OCI-LY3 (cell line): ENCODE data around the gene CD86.

Experiments used
- H2AFZ ChIP-seq: fragments of 200-600, 300-600 bp; shearing (Covaris generic); 2 replicates; pipeline ENCODE4 v1.6.0; 2014; ENCODE audit warnings: antibody characterized with exemption, low read depth, low read length
- H3K27ac ChIP-seq: fragments of 200-600, 300-600 bp; sonication (generic); 2 replicates; pipeline ENCODE4 v1.5.1; 2014; ENCODE audit warnings: mild to moderate bottlenecking, low read length, moderate library complexity, mixed read lengths
- H3K27me3 ChIP-seq: fragments of 200-600, 300-600 bp; sonication (generic); 2 replicates; pipeline ENCODE4 v1.6.1; 2014; ENCODE audit warnings: low read depth, low read length, mixed read lengths
- H3K36me3 ChIP-seq: fragments of 200-600, 300-600 bp; sonication (generic); replicated peaks from 2 replicates; pipeline ENCODE3; 2014; ENCODE audit warnings: low read depth, low read length, mixed read lengths
- H3K4me1 ChIP-seq: fragments of 300-600, 200-600 bp; sonication (generic); 2 replicates; pipeline ENCODE4 v1.6.1; 2014; ENCODE audit warnings: low read length, mixed read lengths
- H3K4me2 ChIP-seq: fragments of 200-600, 300-600 bp; sonication (generic); 2 replicates; pipeline ENCODE4 v1.6.1; 2014; ENCODE audit warnings: low read length, mixed read lengths
- H3K4me3 ChIP-seq: fragments of 300-600, 200-600 bp; sonication (generic); 2 replicates; pipeline ENCODE4 v1.5.1; 2014; ENCODE audit warnings: antibody characterized with exemption, mild to moderate bottlenecking, low read length, moderate library complexity
- H3K79me2 ChIP-seq: fragments of 300-600, 200-600 bp; shearing (Covaris generic); 2 replicates; pipeline ENCODE4 v1.6.1; 2014; ENCODE audit warnings: mild to moderate bottlenecking, low read length, mixed read lengths
- H3K9ac ChIP-seq: fragments of 300-600, 200-600 bp; shearing (Covaris generic); 2 replicates; pipeline ENCODE4 v1.6.0; 2014; ENCODE audit warnings: mild to moderate bottlenecking, low read length, moderate library complexity
- H3K9me3 ChIP-seq: fragments of 200-600, 300-600 bp; shearing (Covaris generic); 2 replicates; pipeline ENCODE4 v1.6.1; 2014; ENCODE audit warnings: low read length, mixed read lengths; ENCODE audit not compliant: insufficient read depth
- H4K20me1 ChIP-seq: fragments of 200-600, 300-600 bp; sonication (generic); 2 replicates; pipeline ENCODE4 v1.6.1; 2016; ENCODE audit warnings: low read length, mixed read lengths; ENCODE audit not compliant: insufficient read depth
- EZH2phosphoT487 ChIP-seq: fragments of 200-600 bp; shearing (Covaris generic); IDR thresholded peaks from 2 replicates; pipeline ENCODE4 v1.6.1; 2018; ENCODE audit warnings: antibody characterized with exemption, mixed run types, low read depth
- TF ChIP-seq, protein P1 (sequence below): fragments of 200-600, 300-600 bp; sonication (generic); IDR thresholded peaks from 2 replicates; pipeline ENCODE4 v1.5.1; 2014; ENCODE audit warnings: antibody characterized with exemption, low read length, low read depth

Gene CD86

DNA sequence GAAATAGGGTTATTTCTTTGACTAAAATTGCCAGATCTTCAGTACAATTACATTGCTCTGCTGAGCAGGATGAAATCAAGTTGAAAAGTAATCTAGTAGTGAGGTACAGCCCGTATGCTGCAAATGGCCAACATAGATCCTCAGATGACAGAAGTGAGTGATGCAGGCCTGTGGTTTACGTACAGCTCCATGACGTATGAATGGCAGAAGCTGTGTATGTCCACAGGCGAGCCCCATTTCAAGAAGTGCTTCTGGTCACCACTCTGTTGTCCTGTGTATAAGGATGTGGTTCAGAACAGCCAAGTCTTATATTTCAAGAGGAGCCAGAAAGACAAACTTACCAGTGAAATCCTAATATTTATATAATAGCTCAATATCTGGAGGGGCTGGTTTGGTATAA is 9.2 kb downstream of the CD86 start:
- Histone ChIP-seq H3K4me1 (peaks cover 52% of the 10 kb centered on the region), H3K4me3 (no peak overlapping the region)
- TF ChIP-seq, protein P1, sequence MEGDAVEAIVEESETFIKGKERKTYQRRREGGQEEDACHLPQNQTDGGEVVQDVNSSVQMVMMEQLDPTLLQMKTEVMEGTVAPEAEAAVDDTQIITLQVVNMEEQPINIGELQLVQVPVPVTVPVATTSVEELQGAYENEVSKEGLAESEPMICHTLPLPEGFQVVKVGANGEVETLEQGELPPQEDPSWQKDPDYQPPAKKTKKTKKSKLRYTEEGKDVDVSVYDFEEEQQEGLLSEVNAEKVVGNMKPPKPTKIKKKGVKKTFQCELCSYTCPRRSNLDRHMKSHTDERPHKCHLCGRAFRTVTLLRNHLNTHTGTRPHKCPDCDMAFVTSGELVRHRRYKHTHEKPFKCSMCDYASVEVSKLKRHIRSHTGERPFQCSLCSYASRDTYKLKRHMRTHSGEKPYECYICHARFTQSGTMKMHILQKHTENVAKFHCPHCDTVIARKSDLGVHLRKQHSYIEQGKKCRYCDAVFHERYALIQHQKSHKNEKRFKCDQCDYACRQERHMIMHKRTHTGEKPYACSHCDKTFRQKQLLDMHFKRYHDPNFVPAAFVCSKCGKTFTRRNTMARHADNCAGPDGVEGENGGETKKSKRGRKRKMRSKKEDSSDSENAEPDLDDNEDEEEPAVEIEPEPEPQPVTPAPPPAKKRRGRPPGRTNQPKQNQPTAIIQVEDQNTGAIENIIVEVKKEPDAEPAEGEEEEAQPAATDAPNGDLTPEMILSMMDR = no peak
- no peak for TF ChIP-seq EZH2phosphoT487

DNA sequence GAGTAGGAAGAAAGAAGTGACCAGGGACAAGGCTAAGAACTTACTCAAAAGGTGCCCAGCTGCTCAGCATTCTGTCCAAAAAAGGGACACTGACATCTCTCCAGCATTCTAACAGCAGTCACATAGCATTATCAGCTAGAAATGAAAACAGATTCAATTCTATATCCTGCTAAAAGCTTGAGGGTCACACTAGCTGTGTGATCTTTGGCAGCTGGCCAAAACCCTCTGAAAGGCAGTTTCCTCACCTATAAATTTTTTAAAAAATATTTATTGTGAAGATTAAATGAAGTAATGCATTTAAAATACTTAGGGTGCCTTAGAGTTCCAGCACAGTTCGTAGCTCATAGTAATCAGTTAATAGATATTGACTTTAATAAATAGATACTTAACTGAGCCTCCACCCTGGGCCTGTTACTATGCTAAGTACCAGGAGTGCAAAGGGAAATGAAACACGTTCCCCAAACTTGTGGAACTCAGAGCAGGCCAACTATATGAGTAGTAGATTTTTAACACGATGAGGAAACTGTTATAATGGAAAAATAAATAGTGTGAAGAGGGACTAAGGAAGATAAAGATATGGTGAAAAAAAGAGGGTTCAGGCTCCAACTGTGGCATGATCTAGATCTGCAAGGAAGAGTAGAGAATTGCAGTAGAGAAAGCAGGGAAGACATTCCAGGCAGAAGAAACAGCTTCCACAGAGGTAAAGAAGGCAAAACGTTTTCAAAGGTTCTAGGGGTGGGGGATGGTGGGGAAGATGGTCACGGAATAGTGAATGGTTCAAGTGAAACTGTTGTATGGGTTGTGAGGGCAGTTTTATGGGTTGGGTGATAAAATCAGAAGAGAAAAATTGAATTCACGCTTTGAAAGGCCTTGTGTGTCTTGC is 11.4 kb downstream of the CD86 start:
- Histone ChIP-seq H3K4me3 (no peak overlapping the region), H3K9me3 (no peaks in the 10 kb centered on the region), H4K20me1 (no peaks in the 10 kb centered on the region), H3K9ac (no peak overlapping the region), H3K79me2 (no peaks in the 10 kb centered on the region), H3K36me3 (peaks cover 5% of the 10 kb centered on the region), H3K4me1 (peaks cover 70% of the 10 kb centered on the region), H2AFZ (no peak overlapping the region), H3K27me3 (no peaks in the 10 kb centered on the region), H3K27ac (peak overlapping the region; percentile 71), H3K4me2 (peak overlapping the region; percentile 72)
- TF ChIP-seq, protein P1 = no peak
- no peak for TF ChIP-seq EZH2phosphoT487

More for the DNA sequence above, 9.2 kb downstream of the CD86 start:
- Histone ChIP-seq H3K27ac (no peak overlapping the region), H3K9ac (no peak overlapping the region), H3K4me2 (no peak overlapping the region), H3K79me2 (no peaks in the 10 kb centered on the region), H3K27me3 (no peaks in the 10 kb centered on the region), H2AFZ (no peak overlapping the region), H4K20me1 (no peaks in the 10 kb centered on the region), H3K9me3 (no peaks in the 10 kb centered on the region), H3K36me3 (peaks cover 5% of the 10 kb centered on the region)

DNA sequence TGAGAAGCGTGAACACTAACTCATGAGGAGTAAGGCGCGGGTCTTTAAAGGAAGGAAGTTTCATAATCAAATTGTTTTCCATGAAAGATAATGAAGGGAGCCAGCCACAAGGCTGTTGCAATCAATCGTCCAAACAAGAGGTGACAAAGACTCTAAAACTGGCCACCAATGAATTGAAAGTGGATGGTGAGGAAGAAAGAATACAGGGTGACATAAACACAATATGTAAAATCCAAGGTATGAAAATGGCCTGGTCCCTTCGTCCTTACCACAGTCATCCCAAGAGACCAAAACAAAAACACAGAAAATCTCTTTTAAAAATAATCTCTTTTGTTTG is 12.0 kb downstream of the CD86 start:
- Histone ChIP-seq H3K9me3 (no peaks in the 10 kb centered on the region), H3K4me3 (no peak overlapping the region), H3K36me3 (peaks cover 5% of the 10 kb centered on the region), H3K9ac (no peak overlapping the region), H3K4me2 (peak overlapping the region; percentile 72), H3K79me2 (no peaks in the 10 kb centered on the region), H3K27me3 (no peaks in the 10 kb centered on the region), H3K27ac (peak overlapping the region; percentile 71), H2AFZ (no peak overlapping the region), H3K4me1 (peaks cover 70% of the 10 kb centered on the region), H4K20me1 (no peaks in the 10 kb centered on the region)
- no peak for TF ChIP-seq EZH2phosphoT487
- TF ChIP-seq, protein P1 = no peak

DNA sequence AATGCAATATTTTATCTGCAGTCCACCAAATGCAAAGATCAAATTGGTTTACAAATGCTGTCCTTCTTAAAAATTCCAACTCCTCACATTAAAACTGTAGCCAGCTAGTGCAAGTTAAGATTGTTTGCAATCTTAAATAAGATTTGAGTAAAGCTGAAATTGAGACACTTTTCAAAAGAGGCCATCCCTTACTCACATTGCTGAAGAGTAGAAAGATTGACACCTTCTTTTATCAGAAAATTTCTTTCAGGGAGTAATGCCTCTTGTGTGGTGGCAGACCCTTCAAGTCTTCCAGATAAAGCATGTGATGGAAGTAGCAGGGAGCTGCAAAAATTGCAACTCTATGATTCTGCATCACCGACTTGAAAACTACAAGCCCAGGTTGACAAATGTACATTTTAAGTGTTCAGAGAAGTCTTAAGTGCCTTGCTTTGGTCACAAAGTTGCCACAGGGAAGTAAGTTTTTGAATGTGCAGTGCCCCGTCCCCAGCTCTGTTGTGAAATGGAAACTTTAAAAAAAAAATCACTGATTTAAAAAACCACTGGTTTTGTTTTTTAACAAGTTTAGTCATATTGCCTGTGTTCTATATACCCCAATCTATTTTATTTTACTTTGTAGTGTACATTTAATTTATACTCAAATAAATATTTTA is 12.6 kb downstream of the CD86 start:
- H3K9ac ChIP-seq = peak overlapping the region; percentile 29; the same call in 1 of the 2 replicates
- no peak overlapping the region for H2AFZ ChIP-seq

More for the DNA sequence above, 12.6 kb downstream of the CD86 start:
- Histone ChIP-seq H4K20me1 (no peaks in the 10 kb centered on the region), H3K4me3 (peak overlapping the region; percentile 48), H3K27me3 (no peaks in the 10 kb centered on the region), H3K4me2 (peak overlapping the region; percentile 72), H3K4me1 (peaks cover 70% of the 10 kb centered on the region), H3K27ac (peak overlapping the region; percentile 71), H3K9me3 (no peaks in the 10 kb centered on the region), H3K79me2 (no peaks in the 10 kb centered on the region), H3K36me3 (peaks cover 5% of the 10 kb centered on the region)
- no peak for TF ChIP-seq EZH2phosphoT487
- TF ChIP-seq, protein P1 = no peak
